K562 (cell line): ENCODE data around the gene SND1. TPM values are rescaled to one million over a fixed set of nuclear protein-coding genes. Genes with fewer than 3 reads are reported as not detected.
A peak's percentile ranks its signal among the peaks of the same experiment; 100 is the strongest.

Source experiments
- ATAC-seq: fragments of 200-7000 bp; cut with Tn5 transposase; 3 replicates; pipeline ENCODE4 v1.9.1; 2020; ENCODE audit warnings: moderate library complexity
- BruUV-seq: library from RNA; stranded (reverse); fragments of 400-500 nt; replicated peaks from 2 replicates; lab custom pipeline; 2021; lab: Mats Ljungman, UMichigan
- CTCF ChIA-PET: fragments of 300-600 bp; formaldehyde crosslinking; extraction: SDS; loops from one replicate; lab custom pipeline; 2021; ENCODE audit warnings: low intra/inter-chr PET ratio; lab: Yijun Ruan, JAX
- POLR2A ChIA-PET: fragments of 300-600, 350-650 bp; sonication (Branson Sonifier 250); formaldehyde crosslinking; extraction: SDS; loops from one replicate; lab custom pipeline; 2021; ENCODE audit warnings: antibody characterized with exemption, inconsistent platforms; lab: Yijun Ruan, JAX
- DNase-seq, 4 experiments: peaks; one replicate each; pipeline versions ENCODE4 v3.0.0 to v3.0.0-alpha.2; 2011 to 2018; ENCODE audit warnings: low spot score in 3 of 4, mixed read lengths in 3 of 4; ENCODE audit errors: extremely low read depth in 1 of 4
- FAIRE-seq: peaks from 2 replicates; lab custom pipeline; 2011; peaks lifted over from hg19 to GRCh38; lab: Jason Lieb, UNC
- H2AFZ ChIP-seq: 2 replicates; pipeline ENCODE4 v1.6.0; 2011; ENCODE audit warnings: low read depth, low read length, control low read depth, inconsistent platforms
- H3K27ac ChIP-seq: fragments of 200-600 bp; 3 replicates; pipeline ENCODE4 v1.8.0; 2011; ENCODE audit warnings: low read depth, mild to moderate bottlenecking, control low read depth, inconsistent platforms, low read length, moderate library complexity, mixed read lengths; ENCODE audit errors: extremely low read depth
- H3K27me3 ChIP-seq, 2 experiments: fragments of 300-600 bp in 1 of 2; 2 replicates in 1 of 2; 3 replicates in 1 of 2; pipeline versions ENCODE4 v1.6.0 to v1.8.0; 2011; ENCODE audit warnings: inconsistent platforms in 2 of 2, low read length in 2 of 2, mild to moderate bottlenecking in 1 of 2, mixed read lengths in 1 of 2, moderate library complexity in 1 of 2; ENCODE audit not compliant: control insufficient read depth in 2 of 2, insufficient read depth in 2 of 2
- H3K36me3 ChIP-seq: fragments of 300-600 bp; 3 replicates; pipeline ENCODE4 v1.8.0; 2011; ENCODE audit warnings: mild to moderate bottlenecking, low read length, inconsistent platforms; ENCODE audit not compliant: control insufficient read depth, insufficient read depth
- H3K4me1 ChIP-seq, 2 experiments: fragments of 200-600 bp in 1 of 2; replicated peaks in 1 of 2; 2 replicates in 1 of 2; 3 replicates in 1 of 2; pipeline versions ENCODE4 v1.5.1 to v1.8.0; 2011; ENCODE audit warnings: inconsistent platforms in 2 of 2, low read length in 2 of 2, mild to moderate bottlenecking in 1 of 2, mixed read lengths in 1 of 2, moderate library complexity in 1 of 2; ENCODE audit not compliant: control insufficient read depth in 2 of 2, insufficient read depth in 2 of 2
- H3K4me2 ChIP-seq: 2 replicates; pipeline ENCODE4 v1.6.1; 2011; ENCODE audit warnings: low read length, control low read depth, inconsistent platforms, mixed read lengths; ENCODE audit not compliant: insufficient read depth
- H3K4me3 ChIP-seq: fragments of 200-600 bp; sonication (generic), shearing (Covaris generic); 2 replicates; pipeline ENCODE4 v1.5.1; 2016; ENCODE audit warnings: control low read depth, inconsistent platforms
- H3K79me2 ChIP-seq: fragments of 200-600 bp; 3 replicates; pipeline ENCODE4 v1.8.0; 2011; ENCODE audit warnings: low read length, inconsistent platforms; ENCODE audit not compliant: control insufficient read depth, insufficient read depth
- H3K9ac ChIP-seq, 2 experiments: 2 replicates each; pipeline versions ENCODE4 v1.6.0 to v1.6.1; 2011; ENCODE audit warnings: low read depth in 2 of 2, low read length in 2 of 2, control low read depth in 1 of 2, inconsistent platforms in 1 of 2, mild to moderate bottlenecking in 1 of 2, mixed read lengths in 1 of 2; ENCODE audit not compliant: insufficient read depth in 1 of 2
- H3K9me1 ChIP-seq: one replicate; pipeline ENCODE4 v1.6.0; 2011; ENCODE audit warnings: inconsistent platforms, mild to moderate bottlenecking, low read length, moderate library complexity; ENCODE audit not compliant: control insufficient read depth, insufficient read depth
- H3K9me3 ChIP-seq: replicated peaks from 2 replicates; pipeline ENCODE4 v1.5.1; 2011; ENCODE audit warnings: low read depth, low read length, inconsistent platforms; ENCODE audit not compliant: control insufficient read depth, insufficient read depth
- H4K20me1 ChIP-seq: replicated peaks from 2 replicates; pipeline ENCODE4 v1.6.1; 2011; ENCODE audit warnings: low read length, inconsistent platforms, mixed read lengths; ENCODE audit not compliant: control insufficient read depth, insufficient read depth
- HNRNPLL ChIP-seq: fragments of 200-400 bp; formaldehyde crosslinking; IDR thresholded peaks from 2 replicates; pipeline ENCODE4 v1.6.1; 2017; ENCODE audit warnings: low read length, low read depth, mild to moderate bottlenecking; ENCODE audit not compliant: poor library complexity, severe bottlenecking
- ZNF134 ChIP-seq: fragments of 250-450 bp; sonication (Bioruptor Pico); conservative IDR thresholded peaks from 2 replicates; pipeline ENCODE4 v1.4.0; 2020
- ZNF431 ChIP-seq: sonication (generic); formaldehyde crosslinking; IDR thresholded peaks from 2 replicates; pipeline ENCODE4 v1.8.0; 2022; ENCODE audit warnings: mild to moderate bottlenecking, missing genetic modification reagents
- WGBS: fragments of 100-300 bp; shearing (Covaris generic); methylation state at CpG from one replicate; pipeline ENCODE4 v1.1.6; 2016; ENCODE audit warnings: low coverage, mixed read lengths; ENCODE audit not compliant: insufficient coverage; ENCODE audit errors: missing lambda C conversion rate; 5-methylcytosine and 5-hydroxymethylcytosine counted together
- in situ Hi-C: fragments of 300-500 bp; cut with MboI; formaldehyde crosslinking; loops from 4 replicates; pipeline ENCODE4 v1.15.0; 2018; ENCODE audit warnings: inconsistent platforms, mixed read lengths
- intact Hi-C: fragments of 100-400 bp; cut with micrococcal nuclease; formaldehyde crosslinking; loops from 2 replicates; pipeline ENCODE4 v1.14.2; 2022
- polyA plus RNA-seq, 8 experiments: library from polyadenylated mRNA; depleted of rRNA in 4 of 8; stranded (reverse) in 5 of 8; unstranded in 3 of 8; fragments of >200 nt; fragmentation: Nextera tagmentation in 2 of 8; fragmentation: Illumina TruSeq in 1 of 8; extraction: Ambion mirVana in 2 of 8; extraction: Trizol in 1 of 8; gene quantifications; 2 replicates each; pipeline versions ENCODE4 v1.2.1 to v1.2.3, GENCODE V29; 2011 to 2014; ENCODE audit warnings: inconsistent platforms in 1 of 8, missing spikeins in 1 of 8
- total RNA-seq, 7 experiments: library from RNA; depleted of rRNA in 6 of 7; stranded (reverse); fragments of >200 nt in 6 of 7; fragmentation: Illumina TruSeq in 2 of 7; extraction: Trizol in 2 of 7; gene quantifications; 2 replicates each; pipeline versions ENCODE4 v1.2.1 to v1.2.3, GENCODE V29; 2011 to 2021; ENCODE audit warnings: low replicate concordance in 1 of 7
- TF ChIP-seq, protein P1 (sequence below): fragments of 250-450 bp; sonication (Bioruptor Pico); IDR thresholded peaks from 2 replicates; pipeline ENCODE4 v1.5.0; 2022; ENCODE audit warnings: mild to moderate bottlenecking

SND1 gene
- total and polyA plus RNA-seq, 9 of the 15 experiments (the other 6 are each of a cell fraction or from before 2014, with no cell fraction given), result 46.5 to 307 (median 191) TPM

DNA sequence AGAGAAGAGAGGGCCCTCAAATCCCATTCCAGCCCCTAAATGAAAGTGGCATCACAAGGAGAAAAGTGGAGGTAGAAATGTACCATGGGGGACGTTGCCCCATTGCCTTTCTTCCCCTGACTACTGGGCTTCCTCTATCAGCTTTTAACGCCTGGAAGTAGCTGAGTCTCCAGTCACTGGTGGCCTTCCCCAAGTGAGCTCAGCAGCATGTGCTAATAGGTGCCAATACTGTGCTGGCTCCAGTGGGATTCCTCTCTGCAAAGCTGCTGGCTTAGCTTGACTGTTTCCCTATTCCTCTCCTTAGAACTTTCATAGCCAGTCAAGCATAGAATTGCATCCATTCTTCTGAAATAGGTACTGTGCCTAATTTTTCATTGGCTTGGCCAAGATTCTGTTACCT, 346.7 kb downstream of the SND1 start:
- Histone ChIP-seq H2AFZ (no peak overlapping the region), H3K9ac (no peak overlapping the region; a peak in 1 of 4 replicates), H3K27ac (no peak overlapping the region), H3K4me3 (no peak overlapping the region), H3K9me3 (no peaks in the 10 kb centered on the region), H4K20me1 (peaks cover 11% of the 10 kb centered on the region; the same call in 1 of the 2 replicates), H3K79me2 (peaks cover 7% of the 10 kb centered on the region; the same call in 1 of the 3 replicates), H3K27me3 (no peaks in the 10 kb centered on the region), H3K4me1 (peaks cover 34 to 49% of the 10 kb centered on the region in 2 experiments; a peak in 4 of 5 replicates), H3K4me2 (no peak overlapping the region), H3K9me1 (peaks cover 6% of the 10 kb centered on the region), H3K36me3 (peaks cover 70% of the 10 kb centered on the region)
- TF ChIP-seq ZNF431 (CRISPR knock-in tag) (no peak), HNRNPLL (peak; percentile 14), ZNF134 (CRISPR knock-in tag) (no peak)
- TF ChIP-seq, protein P1, sequence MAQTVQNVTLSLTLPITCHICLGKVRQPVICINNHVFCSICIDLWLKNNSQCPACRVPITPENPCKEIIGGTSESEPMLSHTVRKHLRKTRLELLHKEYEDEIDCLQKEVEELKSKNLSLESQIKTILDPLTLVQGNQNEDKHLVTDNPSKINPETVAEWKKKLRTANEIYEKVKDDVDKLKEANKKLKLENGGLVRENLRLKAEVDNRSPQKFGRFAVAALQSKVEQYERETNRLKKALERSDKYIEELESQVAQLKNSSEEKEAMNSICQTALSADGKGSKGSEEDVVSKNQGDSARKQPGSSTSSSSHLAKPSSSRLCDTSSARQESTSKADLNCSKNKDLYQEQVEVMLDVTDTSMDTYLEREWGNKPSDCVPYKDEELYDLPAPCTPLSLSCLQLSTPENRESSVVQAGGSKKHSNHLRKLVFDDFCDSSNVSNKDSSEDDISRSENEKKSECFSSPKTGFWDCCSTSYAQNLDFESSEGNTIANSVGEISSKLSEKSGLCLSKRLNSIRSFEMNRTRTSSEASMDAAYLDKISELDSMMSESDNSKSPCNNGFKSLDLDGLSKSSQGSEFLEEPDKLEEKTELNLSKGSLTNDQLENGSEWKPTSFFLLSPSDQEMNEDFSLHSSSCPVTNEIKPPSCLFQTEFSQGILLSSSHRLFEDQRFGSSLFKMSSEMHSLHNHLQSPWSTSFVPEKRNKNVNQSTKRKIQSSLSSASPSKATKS, result no peak
- CTCF ChIA-PET, result no interaction called here
- in situ Hi-C loops (no loop called here), intact Hi-C loops (loop anchor here (5.0 kb wide), 1 partner anchor 156 kb away; no protein-coding TSS in a partner anchor)
- POLR2A ChIA-PET, result interaction anchor here (0.6 to 3.5 kb wide), 4 partner anchors 12 to 151 kb away, joined by 3 to 20 read pairs (median 5); no protein-coding TSS in a partner anchor
- FAIRE-seq, result no peak
- no TSS peak for BruUV-seq
- ATAC-seq, result no peak
- no peak for DNase-seq
- WGBS, result 60% methylated on average over 2 of the region's 2 CpGs
